MM.1S (cell line): ENCODE measurements around the gene ANTXR1.

Experiments
- DNase-seq: peaks from one replicate; pipeline ENCODE4 v3.0.0-alpha.2; 2015
- H2AFZ ChIP-seq: fragments of 300-600 bp; sonication (generic); 2 replicates; pipeline ENCODE4 v1.6.0; 2016; ENCODE audit warnings: antibody characterized with exemption, low read length
- H3F3A ChIP-seq: fragments of 300-600 bp; sonication (generic); 2 replicates; pipeline ENCODE4 v1.6.1; 2016; ENCODE audit warnings: mild to moderate bottlenecking, antibody characterized with exemption, low read length, moderate library complexity, mixed read lengths; ENCODE audit not compliant: insufficient read depth
- H3K27ac ChIP-seq: fragments of 300-600 bp; sonication (generic); 2 replicates; pipeline ENCODE4 v1.5.1; 2016; ENCODE audit warnings: mild to moderate bottlenecking, low read length
- H3K27me3 ChIP-seq: fragments of 300-600 bp; sonication (generic); replicated peaks from 2 replicates; pipeline ENCODE4 v1.6.0; 2016; ENCODE audit warnings: low read length; ENCODE audit not compliant: insufficient read depth
- H3K36me3 ChIP-seq: fragments of 300-600 bp; sonication (generic); replicated peaks from 2 replicates; pipeline ENCODE4 v1.6.1; 2016; ENCODE audit warnings: mild to moderate bottlenecking, low read length, mixed read lengths; ENCODE audit not compliant: insufficient read depth
- H3K4me1 ChIP-seq: fragments of 300-600 bp; sonication (generic); 2 replicates; pipeline ENCODE4 v1.6.1; 2016; ENCODE audit warnings: low read length, mixed read lengths
- H3K4me2 ChIP-seq: fragments of 300-600 bp; sonication (generic); 2 replicates; pipeline ENCODE4 v1.6.0; 2016; ENCODE audit warnings: low read depth, low read length
- H3K4me3 ChIP-seq: fragments of 300-600 bp; sonication (generic); 2 replicates; pipeline ENCODE4 v1.5.1; 2016; ENCODE audit warnings: low read length, mixed read lengths
- H3K79me2 ChIP-seq: fragments of 300-600 bp; sonication (generic); 2 replicates; pipeline ENCODE4 v1.6.1; 2016; ENCODE audit warnings: mixed run types, low read length, mixed read lengths
- H3K9ac ChIP-seq: fragments of 300-600 bp; sonication (generic); 2 replicates; pipeline ENCODE4 v1.6.1; 2016; ENCODE audit warnings: low read length, mixed read lengths
- H3K9me2 ChIP-seq: fragments of 300-600 bp; sonication (generic); replicated peaks from 2 replicates; pipeline ENCODE4 v1.6.1; 2016; ENCODE audit warnings: mild to moderate bottlenecking, low read length, mixed read lengths; ENCODE audit not compliant: insufficient read depth
- H3K9me3 ChIP-seq: fragments of 300-600 bp; sonication (generic); replicated peaks from 2 replicates; pipeline ENCODE4 v1.6.1; 2016; ENCODE audit warnings: mild to moderate bottlenecking, low read length, mixed read lengths; ENCODE audit not compliant: insufficient read depth
- H4K20me1 ChIP-seq: fragments of 300-600 bp; sonication (generic); 2 replicates; pipeline ENCODE4 v1.6.1; 2016; ENCODE audit warnings: mild to moderate bottlenecking, low read length, moderate library complexity, mixed read lengths; ENCODE audit not compliant: insufficient read depth
- CTCF ChIP-seq: fragments of 300-600 bp; sonication (generic); IDR thresholded peaks from 2 replicates; pipeline ENCODE4 v1.5.1; 2016; ENCODE audit warnings: antibody characterized with exemption, low read length, mixed read lengths
- EZH2 ChIP-seq: fragments of 300-600 bp; sonication (generic); optimal IDR thresholded peaks from 2 replicates; pipeline ENCODE3; 2017; ENCODE audit warnings: low read depth, mild to moderate bottlenecking, antibody characterized with exemption, low read length, mixed read lengths
- EZH2phosphoT487 ChIP-seq: fragments of 300-600 bp; sonication (generic); IDR thresholded peaks from 2 replicates; pipeline ENCODE4 v1.6.1; 2018; ENCODE audit warnings: antibody characterized with exemption, low read length

Gene ANTXR1

GRCh38 chr2:69086466-69086865 lies 73.5 kb downstream of the ANTXR1 start:
- DNase-seq = no peak
- H2AFZ ChIP-seq = no peak overlapping the region
- TF ChIP-seq EZH2phosphoT487 = no peak
- TF ChIP-seq CTCF = no peak
- TF ChIP-seq EZH2 = no peak
- no peak overlapping the region for H3K4me3 ChIP-seq
- no peaks in the 10 kb centered on the region for H3K79me2 ChIP-seq
- no peaks in the 10 kb centered on the region for H3K27me3 ChIP-seq
- H4K20me1 ChIP-seq = no peaks in the 10 kb centered on the region
- H3K27ac ChIP-seq = no peak overlapping the region
- H3K4me2 ChIP-seq = no peak overlapping the region
- H3F3A ChIP-seq = no peaks in the 10 kb centered on the region
- no peaks in the 10 kb centered on the region for H3K9me3 ChIP-seq
- no peaks in the 10 kb centered on the region for H3K36me3 ChIP-seq
- H3K9ac ChIP-seq = no peak overlapping the region
- no peaks in the 10 kb centered on the region for H3K9me2 ChIP-seq
- no peaks in the 10 kb centered on the region for H3K4me1 ChIP-seq

GRCh38 chr2:69087211-69087911 lies 74.4 kb downstream of the ANTXR1 start:
- no peaks in the 10 kb centered on the region for H3K9me2 ChIP-seq
- H3K9me3 ChIP-seq = no peaks in the 10 kb centered on the region
- no peaks in the 10 kb centered on the region for H3F3A ChIP-seq
- no peaks in the 10 kb centered on the region for H4K20me1 ChIP-seq
- H2AFZ ChIP-seq = no peak overlapping the region
- H3K79me2 ChIP-seq = no peaks in the 10 kb centered on the region
- H3K4me3 ChIP-seq = no peak overlapping the region
- no peak overlapping the region for H3K9ac ChIP-seq
- H3K27ac ChIP-seq = no peak overlapping the region
- H3K36me3 ChIP-seq = no peaks in the 10 kb centered on the region
- DNase-seq = no peak
- H3K27me3 ChIP-seq = no peaks in the 10 kb centered on the region
- H3K4me1 ChIP-seq = no peaks in the 10 kb centered on the region
- H3K4me2 ChIP-seq = no peak overlapping the region
- TF ChIP-seq EZH2phosphoT487 (no peak), CTCF (no peak), EZH2 (no peak)

GRCh38 chr2:69087912-69088240 lies 74.9 kb downstream of the ANTXR1 start:
- Histone ChIP-seq H3K4me2 (no peak overlapping the region), H3F3A (no peaks in the 10 kb centered on the region), H2AFZ (no peak overlapping the region), H3K4me1 (no peaks in the 10 kb centered on the region), H4K20me1 (no peaks in the 10 kb centered on the region), H3K27ac (no peak overlapping the region), H3K4me3 (no peak overlapping the region), H3K9me3 (no peaks in the 10 kb centered on the region), H3K79me2 (no peaks in the 10 kb centered on the region), H3K36me3 (no peaks in the 10 kb centered on the region), H3K27me3 (no peaks in the 10 kb centered on the region), H3K9ac (no peak overlapping the region), H3K9me2 (no peaks in the 10 kb centered on the region)
- TF ChIP-seq EZH2 (no peak), CTCF (no peak), EZH2phosphoT487 (no peak)
- DNase-seq = no peak
